Measurements from ENCODE around the gene SORCS1.

SORCS1 gene

GRCh38 chr10:106567629-106568028 lies 596.9 kb downstream of the SORCS1 start:
- DNase-seq, result no peak

GRCh38 chr10:106566873-106567272 lies 597.6 kb downstream of the SORCS1 start:
- no peak for DNase-seq

GRCh38 chr10:106565546-106565945 lies 599.0 kb downstream of the SORCS1 start:
- DNase-seq, result no peak

- no peak for DNase-seq
These were observed 601.1 kb downstream of the SORCS1 start for GRCh38 chr10:106563384-106563783.

GRCh38 chr10:106560925-106561640 lies 603.4 kb downstream of the SORCS1 start:
- no peak for DNase-seq

- no peak for DNase-seq
These were observed 605.1 kb downstream of the SORCS1 start for GRCh38 chr10:106559442-106559841.

- no peak for DNase-seq
These were observed 606.4 kb downstream of the SORCS1 start for GRCh38 chr10:106557951-106558733.

GRCh38 chr10:106557053-106557452 lies 607.5 kb downstream of the SORCS1 start:
- DNase-seq, result no peak

- DNase-seq, result no peak
These were observed 608.9 kb downstream of the SORCS1 start for GRCh38 chr10:106555599-106555998.

- no peak for DNase-seq
These were observed 612.9 kb downstream of the SORCS1 start for GRCh38 chr10:106551501-106552062.

- DNase-seq, result no peak
These were observed 615.7 kb downstream of the SORCS1 start for GRCh38 chr10:106548832-106549231.

- DNase-seq, result no peak
These were observed 617.4 kb downstream of the SORCS1 start for GRCh38 chr10:106547047-106547635.

GRCh38 chr10:106542461-106542860 lies 622.0 kb downstream of the SORCS1 start:
- no peak for DNase-seq

GRCh38 chr10:106540645-106541044 lies 623.9 kb downstream of the SORCS1 start:
- DNase-seq, result no peak

GRCh38 chr10:106537866-106538265 lies 626.6 kb downstream of the SORCS1 start:
- DNase-seq, result no peak

- no peak for DNase-seq
These were observed 629.1 kb downstream of the SORCS1 start for GRCh38 chr10:106535304-106535953.

- no peak for DNase-seq
These were observed 630.1 kb downstream of the SORCS1 start for GRCh38 chr10:106534441-106534840.

GRCh38 chr10:106528702-106529101 lies 635.8 kb downstream of the SORCS1 start:
- no peak for DNase-seq

GRCh38 chr10:106525835-106526234 lies 638.7 kb downstream of the SORCS1 start:
- DNase-seq, result no peak

All from 8988T (cell line).